PC-9 (cell line): ENCODE data around the gene CRYAA. TPM values are rescaled to one million over a fixed set of nuclear protein-coding genes. Genes with fewer than 3 reads are reported as not detected.

Experiments
- BruUV-seq: library from RNA; stranded (reverse); fragments of 400-500 nt; replicated peaks from 2 replicates; lab custom pipeline; 2021; lab: Mats Ljungman, UMichigan
- CTCF ChIA-PET: fragments of 300-600 bp; sonication (Branson Sonifier 250); formaldehyde crosslinking; loops from one replicate; lab custom pipeline; 2022; ENCODE audit warnings: antibody characterized with exemption; lab: Charles Lee
- POLR2A ChIA-PET: fragments of 300-600 bp; sonication (Branson Sonifier 250); formaldehyde crosslinking; loops from one replicate; lab custom pipeline; 2022; ENCODE audit warnings: antibody characterized with exemption; ENCODE audit not compliant: unreplicated experiment; lab: Charles Lee
- DNase-seq, 2 experiments: peaks; one replicate each; pipeline versions ENCODE4 v3.0.0 to v3.0.0-alpha.2; 2015 to 2022; ENCODE audit warnings: mixed read lengths in 1 of 2
- H2AFZ ChIP-seq: fragments of 200-600 bp; sonication (generic); 2 replicates; pipeline ENCODE4 v1.8.1; 2017; ENCODE audit warnings: antibody characterized with exemption
- H3F3A ChIP-seq: fragments of 200-600 bp; sonication (generic); 2 replicates; pipeline ENCODE4 v1.8.1; 2017; ENCODE audit warnings: antibody characterized with exemption, mild to moderate bottlenecking, low read depth; ENCODE audit not compliant: insufficient read depth
- H3K27ac ChIP-seq: fragments of 200-600 bp; sonication (generic); 2 replicates; pipeline ENCODE4 v1.6.1; 2016; ENCODE audit warnings: mixed run types
- H3K27me3 ChIP-seq: fragments of 200-600 bp; sonication (generic); 2 replicates; pipeline ENCODE4 v1.6.1; 2016; ENCODE audit warnings: low read depth, mixed run types; ENCODE audit not compliant: insufficient read depth
- H3K36me3 ChIP-seq: fragments of 200-600 bp; sonication (generic); 2 replicates; pipeline ENCODE4 v1.6.1; 2016; ENCODE audit warnings: low read depth, mixed run types
- H3K4me1 ChIP-seq: fragments of 200-600 bp; sonication (generic); replicated peaks from 2 replicates; pipeline ENCODE4 v1.6.1; 2016; ENCODE audit warnings: mixed run types; ENCODE audit not compliant: insufficient read depth
- H3K4me2 ChIP-seq: fragments of 200-600 bp; sonication (generic); 2 replicates; pipeline ENCODE4 v1.6.1; 2017; ENCODE audit warnings: mixed run types
- H3K4me3 ChIP-seq: fragments of 200-600 bp; sonication (generic); 2 replicates; pipeline ENCODE4 v1.6.1; 2016; ENCODE audit warnings: mixed run types
- H3K79me2 ChIP-seq: fragments of 200-600 bp; sonication (generic); 2 replicates; pipeline ENCODE4 v1.6.1; 2017; ENCODE audit warnings: low read depth, mixed run types
- H3K9me2 ChIP-seq: fragments of 200-600 bp; sonication (generic); 2 replicates; pipeline ENCODE4 v1.8.1; 2017; ENCODE audit warnings: mild to moderate bottlenecking; ENCODE audit not compliant: insufficient read depth
- H3K9me3 ChIP-seq: fragments of 200-600 bp; sonication (generic); 2 replicates; pipeline ENCODE4 v1.8.1; 2016; ENCODE audit warnings: low read depth; ENCODE audit not compliant: insufficient read depth
- H4K20me1 ChIP-seq: fragments of 200-600 bp; sonication (generic); 2 replicates; pipeline ENCODE4 v1.8.1; 2017; ENCODE audit not compliant: insufficient read depth
- CTCF ChIP-seq: fragments of 200-600 bp; sonication (generic); conservative IDR thresholded peaks from 2 replicates; pipeline ENCODE4 v1.6.1; 2017; ENCODE audit warnings: mixed run types, antibody characterized with exemption, mild to moderate bottlenecking, moderate library complexity
- EZH2 ChIP-seq: fragments of 200-600 bp; sonication (generic); IDR thresholded peaks from 2 replicates; pipeline ENCODE4 v1.8.0; 2017; ENCODE audit warnings: antibody characterized with exemption, low read depth
- intact Hi-C: fragments of 100-400 bp; cut with micrococcal nuclease; formaldehyde crosslinking; loops from one replicate; pipeline ENCODE4 v1.10.0; 2022; ENCODE audit not compliant: unreplicated experiment
- total RNA-seq: library from RNA; stranded (reverse); gene quantifications from 2 replicates; pipeline ENCODE4 v1.2.3, GENCODE V29; 2021

The CRYAA gene
- total RNA-seq, 1 experiment from 2014 or later: not detected

DNA sequence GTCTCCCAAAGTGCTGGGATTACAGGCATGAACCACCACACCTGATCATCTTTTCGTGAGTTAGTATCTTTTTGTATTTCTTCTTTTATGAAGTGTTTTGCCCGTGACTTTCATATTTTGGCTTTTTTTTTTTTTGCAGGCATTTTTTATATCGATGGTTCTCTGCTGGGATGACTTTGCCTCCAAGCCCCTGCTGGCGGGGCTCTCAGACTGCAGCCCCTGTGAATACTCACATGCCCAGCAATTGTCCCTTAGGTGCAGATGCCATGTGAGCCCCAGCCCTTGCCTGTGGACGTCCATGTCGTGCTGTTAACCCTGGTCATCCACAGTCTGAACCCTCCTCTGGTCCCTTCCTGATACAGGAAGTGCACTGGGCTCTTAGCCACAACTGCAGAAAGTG is 21.7 kb downstream of the CRYAA start:
- Histone ChIP-seq H4K20me1 (no peaks in the 10 kb centered on the region), H3F3A (no peaks in the 10 kb centered on the region; the same call in 1 of the 2 replicates), H3K27me3 (no peaks in the 10 kb centered on the region), H3K4me2 (no peak overlapping the region), H3K79me2 (no peaks in the 10 kb centered on the region), H2AFZ (no peak overlapping the region), H3K4me1 (peaks cover 8% of the 10 kb centered on the region; the same call in 1 of the 2 replicates), H3K27ac (no peak overlapping the region), H3K36me3 (no peaks in the 10 kb centered on the region), H3K9me2 (no peaks in the 10 kb centered on the region), H3K9me3 (no peaks in the 10 kb centered on the region), H3K4me3 (no peak overlapping the region)
- POLR2A ChIA-PET: no interaction called here
- no peak for DNase-seq
- TF ChIP-seq EZH2 (no peak), CTCF (no peak)
- no TSS peak for BruUV-seq
- intact Hi-C loops: no loop called here
- CTCF ChIA-PET: no interaction called here

GRCh38 chr21:43190951-43191350 is 22.1 kb downstream of the CRYAA start:
- POLR2A ChIA-PET: no interaction called here
- no peaks in the 10 kb centered on the region for H4K20me1 ChIP-seq
- H2AFZ ChIP-seq: no peak overlapping the region
- no peaks in the 10 kb centered on the region for H3K9me3 ChIP-seq
- intact Hi-C loops: no loop called here
- no peak for TF ChIP-seq CTCF
- no peak for TF ChIP-seq EZH2
- CTCF ChIA-PET: no interaction called here
- BruUV-seq: no TSS peak
- H3K4me1 ChIP-seq: peaks cover 12% of the 10 kb centered on the region
- no peak overlapping the region for H3K27ac ChIP-seq
- H3K79me2 ChIP-seq: no peaks in the 10 kb centered on the region
- no peaks in the 10 kb centered on the region for H3K9me2 ChIP-seq
- H3K4me2 ChIP-seq: no peak overlapping the region
- no peak for DNase-seq
- no peaks in the 10 kb centered on the region for H3K36me3 ChIP-seq
- no peaks in the 10 kb centered on the region for H3K27me3 ChIP-seq
- no peak overlapping the region for H3K4me3 ChIP-seq
- H3F3A ChIP-seq: peaks cover under 1% of the 10 kb centered on the region; the same call in 1 of the 2 replicates

GRCh38 chr21:43191521-43191920 is 22.7 kb downstream of the CRYAA start:
- Histone ChIP-seq H3K36me3 (no peaks in the 10 kb centered on the region), H3K4me1 (peaks cover 17% of the 10 kb centered on the region), H3K27me3 (no peaks in the 10 kb centered on the region), H3K4me3 (no peak overlapping the region), H3K9me3 (no peaks in the 10 kb centered on the region), H4K20me1 (no peaks in the 10 kb centered on the region), H3K79me2 (no peaks in the 10 kb centered on the region), H3K9me2 (no peaks in the 10 kb centered on the region), H2AFZ (no peak overlapping the region), H3F3A (peaks cover 6% of the 10 kb centered on the region; the same call in 1 of the 2 replicates), H3K4me2 (no peak overlapping the region), H3K27ac (no peak overlapping the region)
- no TSS peak for BruUV-seq
- CTCF ChIA-PET: no interaction called here
- POLR2A ChIA-PET: no interaction called here
- DNase-seq: no peak
- no peak for TF ChIP-seq EZH2
- TF ChIP-seq CTCF: no peak
- intact Hi-C loops: no loop called here
